Testis (tissue), 2 donors: ENCODE data around the gene PRR5.

Source experiments
- POLR2A ChIP-seq: fragments of 450-650 bp; IDR thresholded peaks from one replicate; pipeline ENCODE4 v1.6.1; 2017; ENCODE audit warnings: antibody characterized with exemption, mild to moderate bottlenecking, moderate library complexity
- TF ChIP-seq, protein P1 (sequence below), 3 experiments: fragments of 450-650 bp in 2 of 3; fragments of 200-600 bp in 1 of 3; sonication (generic) in 1 of 3; IDR thresholded peaks; one replicate each; pipeline ENCODE4 v1.5.1; 2016 to 2019; ENCODE audit warnings: antibody characterized with exemption in 3 of 3, mild to moderate bottlenecking in 2 of 3, moderate library complexity in 1 of 3

DNA sequence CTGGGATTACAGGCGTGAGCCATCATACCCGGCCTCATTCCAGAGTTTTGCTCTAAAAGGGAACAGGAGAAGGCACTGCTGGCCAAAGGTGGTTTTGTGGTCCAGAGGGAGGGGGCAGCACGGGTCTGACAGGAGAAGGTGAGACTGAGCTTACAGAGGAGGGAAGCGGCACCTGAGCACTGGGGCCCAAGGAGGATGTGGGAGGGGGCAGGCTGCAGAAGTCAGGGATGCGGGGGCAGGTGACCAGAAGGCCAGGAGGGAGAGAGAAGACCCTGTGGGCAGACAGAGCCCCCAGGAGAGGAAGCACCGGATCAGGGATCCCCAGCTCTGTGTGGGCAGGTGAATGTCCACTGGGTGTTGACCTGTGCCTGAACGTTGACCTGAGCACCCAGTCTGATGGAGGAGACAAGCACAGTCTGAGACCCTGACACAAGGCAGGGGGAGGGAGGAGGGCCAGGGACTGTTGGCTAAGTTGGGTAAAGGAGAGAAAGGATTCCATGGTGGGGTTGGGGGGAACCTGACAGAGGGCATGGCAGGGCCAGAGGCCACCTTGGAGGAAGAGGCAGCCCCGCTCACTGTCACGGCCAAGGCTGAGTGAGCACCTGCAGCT is 12.0 kb upstream of the PRR5 start:
- TF ChIP-seq, protein P1, sequence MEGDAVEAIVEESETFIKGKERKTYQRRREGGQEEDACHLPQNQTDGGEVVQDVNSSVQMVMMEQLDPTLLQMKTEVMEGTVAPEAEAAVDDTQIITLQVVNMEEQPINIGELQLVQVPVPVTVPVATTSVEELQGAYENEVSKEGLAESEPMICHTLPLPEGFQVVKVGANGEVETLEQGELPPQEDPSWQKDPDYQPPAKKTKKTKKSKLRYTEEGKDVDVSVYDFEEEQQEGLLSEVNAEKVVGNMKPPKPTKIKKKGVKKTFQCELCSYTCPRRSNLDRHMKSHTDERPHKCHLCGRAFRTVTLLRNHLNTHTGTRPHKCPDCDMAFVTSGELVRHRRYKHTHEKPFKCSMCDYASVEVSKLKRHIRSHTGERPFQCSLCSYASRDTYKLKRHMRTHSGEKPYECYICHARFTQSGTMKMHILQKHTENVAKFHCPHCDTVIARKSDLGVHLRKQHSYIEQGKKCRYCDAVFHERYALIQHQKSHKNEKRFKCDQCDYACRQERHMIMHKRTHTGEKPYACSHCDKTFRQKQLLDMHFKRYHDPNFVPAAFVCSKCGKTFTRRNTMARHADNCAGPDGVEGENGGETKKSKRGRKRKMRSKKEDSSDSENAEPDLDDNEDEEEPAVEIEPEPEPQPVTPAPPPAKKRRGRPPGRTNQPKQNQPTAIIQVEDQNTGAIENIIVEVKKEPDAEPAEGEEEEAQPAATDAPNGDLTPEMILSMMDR (IDR thresholded peaks at IDR 0.05) = no peak
- TF ChIP-seq POLR2A = no peak
